Vagina (tissue), 2 donors: ENCODE data around the gene EPB42.

Experiments used
- CTCF ChIP-seq, 3 experiments: fragments of 450-650 bp in 2 of 3; fragments of 200-600 bp in 1 of 3; sonication (generic) in 1 of 3; IDR thresholded peaks; one replicate each; pipeline ENCODE4 v1.5.1; 2017 to 2019; ENCODE audit warnings: antibody characterized with exemption in 3 of 3, mild to moderate bottlenecking in 2 of 3, moderate library complexity in 2 of 3
- POLR2A ChIP-seq, 2 donors: fragments of 450-650 bp; IDR thresholded peaks; one replicate each; pipeline ENCODE4 v1.6.1; 2017; ENCODE audit warnings: antibody characterized with exemption in 2 of 2, mild to moderate bottlenecking in 2 of 2, moderate library complexity in 2 of 2
- POLR2AphosphoS5 ChIP-seq, 2 donors: sonication (generic); formaldehyde crosslinking; IDR thresholded peaks; one replicate each; pipeline ENCODE4 v1.9.0; 2017; ENCODE audit warnings: antibody characterized with exemption in 2 of 2, mild to moderate bottlenecking in 2 of 2, low read depth in 1 of 2; ENCODE audit not compliant: insufficient read depth in 1 of 2

GRCh38 chr15:43267439-43267838 lies 46.6 kb upstream of the EPB42 start:
- TF ChIP-seq CTCF (IDR thresholded peaks at IDR 0.05) (no peak), POLR2AphosphoS5 (IDR thresholded peaks at IDR 0.05; ENCODE audit: insufficient read depth in 1 of 2, low read depth in 1 of 2) (no peak), POLR2A (IDR thresholded peaks at IDR 0.05) (no peak)
